Activated effector memory CD4-positive, alpha-beta T cell treated with anti-CD3 and anti-CD28 coated beads, Interleukin-2, amount 50 U/mL, for 16 hours (primary cell): ENCODE results near the gene VPS13D.
"Not testable (repeated sequence)": the region's sequence is repeated elsewhere in the genome, so short reads cannot be mapped to it uniquely, and the experiment has no call there.

ENCODE experiments used
- DNase-seq: peaks from one replicate; pipeline ENCODE4 v3.0.0-alpha.2; 2020

VPS13D gene

DNA sequence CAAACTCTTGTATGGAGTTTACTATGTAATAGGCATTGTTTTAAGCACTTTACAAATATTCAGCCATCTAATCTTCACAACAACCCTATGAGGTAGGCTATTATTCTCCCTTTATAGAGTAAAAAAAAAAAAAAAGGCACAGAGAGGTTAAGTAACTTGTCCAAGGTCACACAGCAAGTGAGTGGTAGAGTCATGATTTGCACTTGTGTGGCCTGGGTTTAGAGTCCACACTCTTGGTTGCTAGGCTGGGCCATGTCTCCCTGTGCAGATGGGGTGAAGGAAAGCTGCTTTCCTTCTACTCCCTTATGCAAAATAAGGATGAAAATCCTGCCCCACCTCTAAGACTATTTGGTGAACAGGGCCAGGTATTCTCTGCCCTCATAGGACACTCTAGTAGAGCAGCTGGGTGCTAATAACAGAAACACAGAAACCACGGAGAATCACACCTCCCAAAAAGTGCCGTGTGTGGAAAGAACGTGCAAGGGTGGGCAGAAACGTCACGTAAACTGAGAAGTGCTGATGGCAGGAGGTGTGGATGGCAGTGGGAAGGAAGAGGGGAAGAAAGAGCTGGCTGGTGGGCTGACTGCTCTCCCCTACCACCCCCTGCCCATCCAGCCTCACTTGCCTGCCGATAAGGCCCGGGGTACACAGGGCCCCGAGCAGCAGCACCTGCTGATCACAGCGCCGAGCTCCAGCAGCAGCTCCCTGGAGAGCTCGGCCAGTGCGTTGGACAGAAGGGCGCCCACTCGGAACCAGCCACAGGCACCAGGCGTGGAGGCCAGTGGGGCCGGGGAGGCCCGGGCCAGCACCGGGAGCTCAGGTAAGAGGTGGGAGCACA lies 28.3 kb upstream of the VPS13D start:
- DNase-seq = no peak

DNA sequence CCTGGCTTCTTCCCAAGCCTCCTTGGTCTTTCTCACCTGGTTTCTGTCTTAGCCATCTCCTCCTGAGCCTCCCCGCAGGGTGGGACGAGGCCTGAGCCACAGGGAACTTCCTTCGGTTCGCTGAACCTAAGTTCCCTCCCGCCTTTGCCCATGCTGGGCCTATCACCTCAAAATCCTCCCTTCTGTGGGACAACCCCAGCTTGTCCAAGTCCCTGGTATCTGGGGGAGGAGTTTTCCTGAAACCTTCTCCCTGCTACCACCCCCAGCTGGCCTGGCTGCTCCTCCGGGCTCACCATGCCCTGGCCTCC lies 27.7 kb upstream of the VPS13D start:
- no peak for DNase-seq

- DNase-seq = no peak
Observed at GRCh38 chr1:12202577-12202976, 27.3 kb upstream of the VPS13D start.

DNA sequence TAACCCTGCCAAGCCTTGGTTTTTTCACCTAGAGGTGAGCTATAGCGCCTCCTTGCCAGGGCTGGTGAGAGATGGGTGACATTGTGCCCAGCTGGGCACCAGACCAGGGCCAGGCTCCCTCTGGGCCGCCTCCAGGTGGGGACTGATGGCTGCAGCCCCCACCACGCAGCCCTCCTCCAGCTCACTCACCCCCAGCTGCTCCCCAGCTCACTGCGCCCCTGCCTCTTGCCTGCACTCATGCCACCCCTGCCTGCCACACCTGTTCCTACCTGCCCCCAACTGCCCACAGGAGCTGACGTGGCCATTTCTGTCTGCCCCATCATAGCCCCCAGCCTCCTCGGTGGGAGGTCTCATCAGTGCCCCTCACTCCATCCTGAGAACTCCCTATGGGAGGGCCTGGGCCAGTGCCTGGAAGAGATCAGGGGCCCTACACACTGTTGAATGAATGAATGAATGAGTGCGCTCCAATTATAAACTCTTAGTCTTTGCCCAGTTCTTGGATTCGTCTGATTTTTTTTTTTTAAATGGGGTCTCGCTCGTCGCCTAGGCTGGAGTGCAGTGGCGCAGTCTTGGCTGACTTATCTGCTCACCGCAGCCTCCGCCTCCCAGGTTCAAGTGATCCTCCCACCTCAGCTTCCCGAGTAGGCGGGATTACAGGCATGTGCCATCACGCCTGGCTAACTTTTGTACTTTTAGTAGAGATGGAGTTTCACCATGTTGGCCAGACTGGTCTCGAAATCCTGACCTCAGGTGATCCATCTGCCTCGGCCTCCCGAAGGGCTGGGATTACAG lies 26.4 kb upstream of the VPS13D start:
- no peak for DNase-seq

GRCh38 chr1:12204140-12204539 lies 25.7 kb upstream of the VPS13D start:
- DNase-seq = peak; percentile 81

DNA sequence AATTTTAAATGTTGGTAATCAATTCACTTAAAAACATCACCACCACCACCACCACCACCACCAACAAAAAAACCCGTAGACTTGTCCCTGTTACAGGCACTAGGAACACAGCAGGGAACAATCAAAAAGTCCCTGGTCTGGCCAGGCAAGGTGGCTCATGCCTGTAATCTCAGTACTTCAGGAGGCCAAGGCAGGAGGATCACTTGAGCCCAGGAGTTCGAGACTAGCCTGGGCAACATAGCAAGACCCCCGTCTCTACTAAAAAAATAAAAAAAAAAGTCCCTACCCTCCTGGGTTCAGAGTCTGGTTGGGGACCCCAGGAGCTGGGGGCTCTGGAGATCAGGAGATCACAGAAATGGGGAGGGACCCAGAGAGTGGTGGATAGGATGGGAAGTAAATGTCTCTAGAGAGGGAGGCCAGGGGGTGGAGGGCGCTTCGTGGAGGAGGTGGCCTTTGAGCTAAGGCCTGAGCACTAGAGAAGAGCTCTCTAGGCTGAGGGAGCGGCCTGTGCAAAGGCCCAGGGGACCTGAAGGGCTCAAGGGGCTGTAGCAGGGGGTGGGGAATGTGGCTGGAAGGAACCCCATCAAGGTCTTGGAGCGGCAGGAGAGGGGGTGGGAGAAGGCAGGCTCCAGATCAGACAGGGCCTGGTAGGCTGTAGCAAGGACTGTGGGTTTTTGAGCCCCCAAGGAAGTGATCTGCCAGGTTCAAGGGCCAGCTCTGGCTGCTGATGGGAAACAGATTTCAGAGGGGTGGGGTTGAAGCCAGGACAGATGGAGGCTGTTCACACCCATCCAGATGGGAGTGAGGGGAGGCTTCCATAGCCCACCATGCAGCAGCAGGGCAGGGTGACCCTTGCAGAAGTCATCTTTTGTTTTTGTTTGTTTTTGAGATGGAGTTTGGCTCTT lies 24.8 kb upstream of the VPS13D start:
- no peak for DNase-seq

- DNase-seq = no peak
Observed at GRCh38 chr1:12206238-12206637, 23.6 kb upstream of the VPS13D start.

GRCh38 chr1:12206792-12207424 lies 22.9 kb upstream of the VPS13D start:
- no peak for DNase-seq

- no peak for DNase-seq
Observed at GRCh38 chr1:12208271-12208670, 21.6 kb upstream of the VPS13D start.

DNA sequence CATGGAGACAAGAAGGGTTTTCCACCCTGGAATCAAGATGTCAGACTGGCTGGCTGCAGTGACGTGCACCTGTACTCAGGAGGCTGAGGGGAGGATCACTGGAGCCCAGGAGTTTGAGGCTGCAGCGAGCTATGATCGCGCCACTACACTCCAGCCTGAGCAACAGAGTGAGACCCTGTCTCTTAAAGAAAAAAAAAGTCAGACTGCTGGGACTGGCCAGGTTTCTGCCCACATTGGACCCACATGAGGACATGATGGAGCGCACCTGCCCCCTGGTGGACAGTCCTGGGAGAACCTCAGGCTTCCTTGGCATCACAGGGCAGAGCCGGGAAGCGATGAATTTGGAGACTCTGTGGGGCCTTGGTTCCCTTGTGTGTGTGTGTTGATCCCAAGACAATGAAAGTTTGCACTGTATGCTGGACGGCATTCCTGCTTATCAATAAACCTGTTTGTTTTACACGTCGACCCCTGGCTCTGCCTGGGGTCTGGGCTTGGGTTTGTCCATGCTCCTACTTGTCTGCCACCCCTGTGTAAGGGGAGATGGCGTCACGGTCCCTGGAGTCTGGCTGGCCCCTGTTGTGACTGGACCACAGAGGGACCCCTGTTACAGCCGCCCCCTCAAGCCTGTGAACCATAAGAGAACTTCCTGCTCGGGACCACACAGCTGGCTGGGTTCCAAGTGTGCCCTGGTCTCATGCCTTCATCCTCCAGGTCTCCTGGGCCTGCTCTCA lies 20.9 kb upstream of the VPS13D start:
- peak; percentile 95 for DNase-seq

DNA sequence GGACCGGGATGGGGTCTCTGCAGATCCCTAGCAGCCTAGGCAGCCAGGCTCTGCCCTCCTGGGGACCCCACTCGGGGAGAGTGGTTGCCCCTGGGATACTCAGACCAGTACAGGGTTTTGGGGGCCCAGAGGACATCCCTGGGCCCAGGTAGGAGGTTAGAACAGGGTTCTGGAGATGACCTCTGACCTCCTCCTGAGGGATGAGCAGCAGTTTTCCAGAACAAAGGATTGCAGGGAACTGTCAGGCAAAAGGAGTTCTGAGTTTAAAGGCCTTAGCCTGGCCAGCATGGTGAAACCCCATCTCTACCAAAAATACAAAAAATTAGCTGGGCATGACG lies 20.4 kb upstream of the VPS13D start:
- no peak for DNase-seq

- DNase-seq = no peak
Observed at GRCh38 chr1:12215118-12215961, 14.5 kb upstream of the VPS13D start.

DNA sequence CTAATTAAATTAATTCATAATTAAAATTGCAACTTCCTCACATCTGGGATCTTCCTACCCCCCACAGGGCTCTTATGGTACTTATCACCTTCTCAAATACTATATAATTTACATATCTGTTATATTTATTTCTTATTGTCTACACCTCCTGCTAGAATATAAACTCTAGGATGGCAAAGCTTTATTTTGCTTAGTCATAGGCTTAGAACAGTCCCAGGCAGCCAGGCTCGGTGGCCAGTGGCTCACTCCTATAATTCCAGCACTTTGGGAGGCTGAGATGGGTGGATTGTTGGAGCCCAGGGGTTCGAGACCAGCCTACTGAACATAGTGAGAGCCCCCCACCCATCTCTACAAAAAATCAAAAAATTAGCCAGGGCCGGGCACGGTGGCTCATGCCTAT lies 10.0 kb upstream of the VPS13D start:
- DNase-seq = no peak

DNA sequence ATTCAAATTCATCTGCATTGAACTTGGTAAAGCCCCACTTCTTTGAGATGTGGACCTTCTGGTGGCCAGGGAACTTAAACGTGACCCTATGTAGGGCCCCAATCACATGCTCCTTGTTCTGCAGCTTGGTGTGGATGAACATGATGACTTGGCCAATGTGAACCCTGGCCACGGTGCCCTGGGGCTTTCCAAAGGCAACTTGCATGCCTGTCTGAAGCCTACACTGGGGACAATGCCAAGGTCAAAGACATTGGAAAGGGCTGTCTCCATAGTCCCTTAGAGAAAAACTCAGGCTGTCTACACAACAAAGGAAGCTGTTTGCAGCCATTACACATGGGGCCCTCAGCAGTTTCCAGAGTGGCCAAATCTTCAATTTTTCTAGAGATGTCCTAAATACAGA lies 8.9 kb upstream of the VPS13D start:
- DNase-seq = no peak

DNA sequence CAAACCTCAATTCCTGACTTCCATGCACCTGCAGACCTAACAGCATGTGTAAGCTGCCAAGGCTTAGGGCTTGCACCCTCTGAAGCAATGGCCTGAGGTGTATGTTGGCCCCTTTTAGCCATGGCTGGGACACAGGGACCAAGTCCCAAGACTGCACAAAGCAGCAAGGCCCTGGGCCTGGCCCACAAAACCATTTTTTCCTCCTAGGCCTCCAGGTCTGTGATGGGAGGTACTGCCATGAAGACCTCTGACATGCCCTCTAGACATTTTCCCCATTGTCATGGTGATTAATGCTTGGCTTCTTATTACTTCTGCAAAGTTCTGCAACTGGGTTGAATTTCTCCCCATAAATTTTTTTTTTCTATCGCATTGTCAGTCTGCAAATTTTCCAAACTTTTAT lies 7.1 kb upstream of the VPS13D start:
- DNase-seq = not testable (repeated sequence)

GRCh38 chr1:12224092-12224491 lies 5.7 kb upstream of the VPS13D start:
- DNase-seq = not testable (repeated sequence)

GRCh38 chr1:12228979-12229378 lies 851 bp upstream of the VPS13D start:
- DNase-seq = no peak

GRCh38 chr1:12229386-12229834 lies 420 bp upstream of the VPS13D start:
- DNase-seq = no peak

GRCh38 chr1:12230549-12231275 lies 882 bp downstream of the VPS13D start:
- DNase-seq = peak; percentile 67

- no peak for DNase-seq
Observed at GRCh38 chr1:12231276-12231595, 1.4 kb downstream of the VPS13D start.

GRCh38 chr1:12232221-12232620 lies 2.4 kb downstream of the VPS13D start:
- no peak for DNase-seq
